WTC11 (cell line): ENCODE results near the gene IPO8. TPM values are rescaled to one million over a fixed set of nuclear protein-coding genes. Genes with fewer than 3 reads are reported as not detected.
"Not testable (repeated sequence)": the region's sequence is repeated elsewhere in the genome, so short reads cannot be mapped to it uniquely, and the experiment has no call there.

Experiments used
- ATAC-seq: fragments of 200-7000 bp; cut with Tn5 transposase; 2 replicates; pipeline ENCODE4 v1.10.0; 2021; ENCODE audit warnings: mild to moderate bottlenecking, moderate library complexity
- CTCF ChIA-PET: fragments of 300-600 bp; sonication (Branson Sonifier 250); formaldehyde crosslinking; loops from one replicate; lab custom pipeline; 2021; ENCODE audit warnings: antibody characterized with exemption; lab: Charles Lee
- POLR2A ChIA-PET: fragments of 350-600 bp; sonication (Branson Sonifier 250); formaldehyde crosslinking; loops from one replicate; lab custom pipeline; 2021; ENCODE audit warnings: antibody characterized with exemption; lab: Charles Lee
- DNase-seq: peaks from one replicate; pipeline ENCODE4 v3.0.0; 2021; ENCODE audit warnings: low spot score
- H3K27ac Mint-ChIP-seq: 2 replicates; pipeline ENCODE4 v1.8.0; 2021; ENCODE audit warnings: mixed read lengths
- H3K27me3 Mint-ChIP-seq: 2 replicates; pipeline ENCODE4 v1.8.0; 2021; ENCODE audit warnings: low read depth, mild to moderate bottlenecking, moderate library complexity, mixed read lengths
- H3K36me3 Mint-ChIP-seq: 2 replicates; pipeline ENCODE4 v1.8.0; 2021; ENCODE audit warnings: mixed read lengths
- H3K4me1 Mint-ChIP-seq: 2 replicates; pipeline ENCODE4 v1.8.0; 2022; ENCODE audit warnings: mixed read lengths
- H3K4me3 Mint-ChIP-seq: 2 replicates; pipeline ENCODE4 v1.8.0; 2021; ENCODE audit warnings: mild to moderate bottlenecking, moderate library complexity, mixed read lengths
- H3K9me3 Mint-ChIP-seq: 2 replicates; pipeline ENCODE4 v1.8.0; 2021; ENCODE audit warnings: mixed read lengths
- ATF1 ChIP-seq: sonication (generic); formaldehyde crosslinking; IDR thresholded peaks from 2 replicates; pipeline ENCODE4 v1.8.1; 2023; ENCODE audit warnings: mild to moderate bottlenecking, moderate library complexity, missing genetic modification reagents
- CREM ChIP-seq: sonication (generic); formaldehyde crosslinking; IDR thresholded peaks from 2 replicates; pipeline ENCODE4 v1.8.1; 2022; ENCODE audit warnings: mild to moderate bottlenecking, missing genetic modification reagents, moderate library complexity
- E2F1 ChIP-seq: sonication (generic); formaldehyde crosslinking; IDR thresholded peaks from 2 replicates; pipeline ENCODE4 v1.8.0; 2022; ENCODE audit warnings: mild to moderate bottlenecking, missing genetic modification reagents
- ELF4 ChIP-seq: sonication (generic); formaldehyde crosslinking; IDR thresholded peaks from 2 replicates; pipeline ENCODE4 v1.8.1; 2022; ENCODE audit warnings: low read depth, mild to moderate bottlenecking, moderate library complexity, missing genetic modification reagents
- FOXJ3 ChIP-seq: sonication (generic); formaldehyde crosslinking; IDR thresholded peaks from 2 replicates; pipeline ENCODE4 v1.9.0; 2021; ENCODE audit warnings: missing genetic modification reagents, mild to moderate bottlenecking, borderline replicate concordance
- GRHL2 ChIP-seq: fragments of 250-450 bp; sonication (Bioruptor Pico); IDR thresholded peaks from 2 replicates; pipeline ENCODE4 v1.8.0; 2022; ENCODE audit warnings: mild to moderate bottlenecking, moderate library complexity; ENCODE audit not compliant: insufficient replicate concordance, severe bottlenecking
- IRF2 ChIP-seq: sonication (generic); formaldehyde crosslinking; IDR thresholded peaks from 2 replicates; pipeline ENCODE4 v1.8.0; 2022; ENCODE audit warnings: low read depth, missing genetic modification reagents, borderline replicate concordance
- JAZF1 ChIP-seq: fragments of 250-450 bp; sonication (Bioruptor Pico); IDR thresholded peaks from 2 replicates; pipeline ENCODE4 v1.9.0; 2021; ENCODE audit warnings: moderate library complexity, mild to moderate bottlenecking, inconsistent platforms
- NFATC4 ChIP-seq: fragments of 250-450 bp; sonication (Bioruptor Pico); IDR thresholded peaks from 2 replicates; pipeline ENCODE4 v1.9.0; 2021; ENCODE audit warnings: mild to moderate bottlenecking
- NR3C1 ChIP-seq: sonication (generic); formaldehyde crosslinking; conservative IDR thresholded peaks from 2 replicates; pipeline ENCODE4 v1.8.1; 2023; ENCODE audit warnings: low read depth, mild to moderate bottlenecking, missing genetic modification reagents
- PRDM15 ChIP-seq: sonication (generic); formaldehyde crosslinking; IDR thresholded peaks from 2 replicates; pipeline ENCODE4 v1.8.0; 2022; ENCODE audit warnings: missing genetic modification reagents
- ZNF281 ChIP-seq: sonication (generic); formaldehyde crosslinking; IDR thresholded peaks from 2 replicates; pipeline ENCODE4 v1.8.0; 2023; ENCODE audit warnings: mild to moderate bottlenecking, missing genetic modification reagents
- ZNF317 ChIP-seq: sonication (generic); formaldehyde crosslinking; IDR thresholded peaks from 2 replicates; pipeline ENCODE4 v1.8.1; 2023; ENCODE audit warnings: low read depth, mild to moderate bottlenecking, moderate library complexity, missing genetic modification reagents, borderline replicate concordance
- ZNF396 ChIP-seq: fragments of 250-450 bp; sonication (Bioruptor Pico); IDR thresholded peaks from 2 replicates; pipeline ENCODE4 v1.8.0; 2021; ENCODE audit warnings: mild to moderate bottlenecking, moderate library complexity, borderline replicate concordance
- ZNF416 ChIP-seq: fragments of 250-450 bp; sonication (Bioruptor Pico); IDR thresholded peaks from 2 replicates; pipeline ENCODE4 v1.9.0; 2021; ENCODE audit warnings: mild to moderate bottlenecking, inconsistent platforms
- total RNA-seq: library from RNA; stranded (reverse); gene quantifications from 3 replicates; pipeline ENCODE4 v1.2.3, GENCODE V29; 2021
- TF ChIP-seq, protein P1 (sequence below): sonication (generic); formaldehyde crosslinking; IDR thresholded peaks from 2 replicates; pipeline ENCODE4 v1.8.1; 2023; ENCODE audit warnings: mild to moderate bottlenecking, missing genetic modification reagents
- TF ChIP-seq, protein P2 (sequence below): sonication (generic); formaldehyde crosslinking; IDR thresholded peaks from 2 replicates; pipeline ENCODE4 v1.8.0; 2023; ENCODE audit warnings: missing genetic modification reagents
- TF ChIP-seq, protein P3 (sequence below): sonication (generic); formaldehyde crosslinking; conservative IDR thresholded peaks from 2 replicates; pipeline ENCODE4 v1.8.1; 2023; ENCODE audit warnings: mild to moderate bottlenecking, low read depth, missing genetic modification reagents, moderate library complexity

The IPO8 gene
- total RNA-seq, 1 experiment from 2014 or later = 44.8 TPM

GRCh38 chr12:30610718-30611117, 85.0 kb downstream of the IPO8 start:
- H3K27ac Mint-ChIP-seq = peak overlapping the region; percentile 4; the same call in 1 of the 2 replicates
- no peak for ATAC-seq
- no peak overlapping the region for H3K4me3 Mint-ChIP-seq
- ChIA-PET CTCF (no interaction called here), POLR2A (no interaction called here)
- TF ChIP-seq ZNF396 (CRISPR knock-in tag) (no peak), PRDM15 (CRISPR knock-in tag) (no peak), NR3C1 (no peak), GRHL2 (no peak), FOXJ3 (no peak), ZNF317 (CRISPR knock-in tag) (no peak), NFATC4 (CRISPR knock-in tag) (no peak), ELF4 (CRISPR knock-in tag) (no peak), CREM (CRISPR knock-in tag) (no peak), ZNF281 (CRISPR knock-in tag) (no peak), ATF1 (no peak), IRF2 (no peak), ZNF416 (no peak), JAZF1 (no peak), E2F1 (no peak)
- TF ChIP-seq, protein P1, sequence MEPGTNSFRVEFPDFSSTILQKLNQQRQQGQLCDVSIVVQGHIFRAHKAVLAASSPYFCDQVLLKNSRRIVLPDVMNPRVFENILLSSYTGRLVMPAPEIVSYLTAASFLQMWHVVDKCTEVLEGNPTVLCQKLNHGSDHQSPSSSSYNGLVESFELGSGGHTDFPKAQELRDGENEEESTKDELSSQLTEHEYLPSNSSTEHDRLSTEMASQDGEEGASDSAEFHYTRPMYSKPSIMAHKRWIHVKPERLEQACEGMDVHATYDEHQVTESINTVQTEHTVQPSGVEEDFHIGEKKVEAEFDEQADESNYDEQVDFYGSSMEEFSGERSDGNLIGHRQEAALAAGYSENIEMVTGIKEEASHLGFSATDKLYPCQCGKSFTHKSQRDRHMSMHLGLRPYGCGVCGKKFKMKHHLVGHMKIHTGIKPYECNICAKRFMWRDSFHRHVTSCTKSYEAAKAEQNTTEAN (CRISPR knock-in tag) = no peak
- TF ChIP-seq, protein P2, sequence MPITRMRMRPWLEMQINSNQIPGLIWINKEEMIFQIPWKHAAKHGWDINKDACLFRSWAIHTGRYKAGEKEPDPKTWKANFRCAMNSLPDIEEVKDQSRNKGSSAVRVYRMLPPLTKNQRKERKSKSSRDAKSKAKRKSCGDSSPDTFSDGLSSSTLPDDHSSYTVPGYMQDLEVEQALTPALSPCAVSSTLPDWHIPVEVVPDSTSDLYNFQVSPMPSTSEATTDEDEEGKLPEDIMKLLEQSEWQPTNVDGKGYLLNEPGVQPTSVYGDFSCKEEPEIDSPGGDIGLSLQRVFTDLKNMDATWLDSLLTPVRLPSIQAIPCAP (CRISPR knock-in tag) = no peak
- TF ChIP-seq, protein P3, sequence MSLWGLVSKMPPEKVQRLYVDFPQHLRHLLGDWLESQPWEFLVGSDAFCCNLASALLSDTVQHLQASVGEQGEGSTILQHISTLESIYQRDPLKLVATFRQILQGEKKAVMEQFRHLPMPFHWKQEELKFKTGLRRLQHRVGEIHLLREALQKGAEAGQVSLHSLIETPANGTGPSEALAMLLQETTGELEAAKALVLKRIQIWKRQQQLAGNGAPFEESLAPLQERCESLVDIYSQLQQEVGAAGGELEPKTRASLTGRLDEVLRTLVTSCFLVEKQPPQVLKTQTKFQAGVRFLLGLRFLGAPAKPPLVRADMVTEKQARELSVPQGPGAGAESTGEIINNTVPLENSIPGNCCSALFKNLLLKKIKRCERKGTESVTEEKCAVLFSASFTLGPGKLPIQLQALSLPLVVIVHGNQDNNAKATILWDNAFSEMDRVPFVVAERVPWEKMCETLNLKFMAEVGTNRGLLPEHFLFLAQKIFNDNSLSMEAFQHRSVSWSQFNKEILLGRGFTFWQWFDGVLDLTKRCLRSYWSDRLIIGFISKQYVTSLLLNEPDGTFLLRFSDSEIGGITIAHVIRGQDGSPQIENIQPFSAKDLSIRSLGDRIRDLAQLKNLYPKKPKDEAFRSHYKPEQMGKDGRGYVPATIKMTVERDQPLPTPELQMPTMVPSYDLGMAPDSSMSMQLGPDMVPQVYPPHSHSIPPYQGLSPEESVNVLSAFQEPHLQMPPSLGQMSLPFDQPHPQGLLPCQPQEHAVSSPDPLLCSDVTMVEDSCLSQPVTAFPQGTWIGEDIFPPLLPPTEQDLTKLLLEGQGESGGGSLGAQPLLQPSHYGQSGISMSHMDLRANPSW (CRISPR knock-in tag) = no peak
- TF ChIP-seq, all 79 proteins: peak for 0
- Mint-ChIP-seq H3K4me1 (peaks cover 4% of the 10 kb centered on the region), H3K36me3 (peaks cover 7% of the 10 kb centered on the region), H3K27me3 (peaks cover 3% of the 10 kb centered on the region; the same call in 1 of the 2 replicates), H3K9me3 (peaks cover 30% of the 10 kb centered on the region)
- DNase-seq = no peak

- CTCF ChIA-PET, H3K27me3 Mint-ChIP-seq, H3K27ac Mint-ChIP-seq, POLR2A ChIA-PET, H3K4me1 Mint-ChIP-seq, ATAC-seq, H3K4me3 Mint-ChIP-seq, H3K36me3 Mint-ChIP-seq, DNase-seq: not testable (repeated sequence)
- H3K9me3 Mint-ChIP-seq = peaks cover 30% of the 10 kb centered on the region
Measured at GRCh38 chr12:30609819-30610218, 85.8 kb downstream of the IPO8 start.

DNA sequence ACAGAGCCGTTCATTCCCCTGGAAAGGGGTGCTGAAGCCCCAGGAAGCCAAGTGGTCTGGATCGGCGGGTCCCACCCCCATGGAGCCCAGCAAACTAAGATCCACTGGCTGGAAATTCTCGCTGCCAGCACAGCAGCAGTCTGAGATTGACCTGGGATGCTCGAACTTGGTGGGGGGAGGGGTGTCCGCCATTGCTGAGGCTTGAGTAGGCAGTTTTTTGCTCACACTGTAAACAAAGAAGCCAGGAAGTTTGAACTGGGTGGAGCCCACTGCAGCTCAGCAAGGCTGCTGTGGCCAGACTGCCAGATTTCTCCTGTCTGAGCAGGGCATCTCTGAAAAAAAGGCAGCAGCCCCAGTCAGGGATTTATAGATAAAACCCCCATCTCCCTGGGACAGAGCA, 91.4 kb downstream of the IPO8 start:
- CTCF ChIA-PET = interaction anchor here (1.4 kb wide), 1 partner anchor 203 kb away, joined by 3 read pairs; no protein-coding TSS in a partner anchor
- H3K27ac Mint-ChIP-seq, H3K4me3 Mint-ChIP-seq, H3K27me3 Mint-ChIP-seq, POLR2A ChIA-PET, H3K4me1 Mint-ChIP-seq: not testable (repeated sequence)
- DNase-seq (peak; percentile 38), ATAC-seq (peak; percentile 70)
- peaks cover 33% of the 10 kb centered on the region for H3K9me3 Mint-ChIP-seq
- H3K36me3 Mint-ChIP-seq = peaks cover 18% of the 10 kb centered on the region
